Sigmoid colon (tissue), 4 donors: Measurements from ENCODE around the gene FBXO27.

Experiments
- CTCF ChIP-seq, 4 experiments: fragments of 450-650 bp in 3 of 4; fragments of 200-600 bp in 1 of 4; IDR thresholded peaks; one replicate each; pipeline ENCODE4 v1.5.1; 2016 to 2019; ENCODE audit warnings: antibody characterized with exemption in 4 of 4, mild to moderate bottlenecking in 3 of 4, moderate library complexity in 2 of 4
- EP300 ChIP-seq, 4 donors: sonication (generic); formaldehyde crosslinking; IDR thresholded peaks; one replicate each; pipeline ENCODE4 v1.6.1; 2017; ENCODE audit warnings: antibody characterized with exemption in 4 of 4
- POLR2A ChIP-seq, 2 donors: fragments of 450-650 bp; IDR thresholded peaks; one replicate each; pipeline ENCODE4 v1.6.1; 2016; ENCODE audit warnings: antibody characterized with exemption in 2 of 2, mild to moderate bottlenecking in 2 of 2, moderate library complexity in 2 of 2
- POLR2AphosphoS5 ChIP-seq, 4 donors: sonication (generic); formaldehyde crosslinking; IDR thresholded peaks; one replicate each; pipeline ENCODE4 v1.6.1; 2017; ENCODE audit warnings: antibody characterized with exemption in 4 of 4

DNA sequence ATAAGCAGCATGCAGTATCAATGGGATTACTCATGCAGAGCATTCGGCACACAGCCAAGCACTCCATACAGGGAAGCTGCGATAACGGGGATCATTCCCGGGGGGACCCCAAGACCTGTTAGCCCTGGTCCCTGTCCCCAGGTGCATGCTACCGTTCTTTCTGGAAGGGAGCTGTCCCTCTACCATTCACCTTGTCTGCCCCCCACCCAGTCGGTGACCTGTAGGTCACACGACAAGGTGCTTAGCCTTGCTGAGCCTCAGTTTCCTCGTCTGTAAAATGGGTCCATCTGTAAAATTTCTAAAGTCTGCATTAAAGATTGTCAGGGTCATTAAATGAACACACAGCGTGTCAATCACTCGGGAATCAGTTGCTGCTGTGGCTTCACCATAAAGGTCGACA is 45.0 kb upstream of the FBXO27 start:
- TF ChIP-seq CTCF (IDR thresholded peaks at IDR 0.05) (no peak), POLR2A (IDR thresholded peaks at IDR 0.05) (no peak), EP300 (IDR thresholded peaks at IDR 0.05) (no peak), POLR2AphosphoS5 (IDR thresholded peaks at IDR 0.05) (no peak)
